Karpas-422 (cell line): Measurements from ENCODE around the gene CCDC61. TPM values are rescaled to one million over a fixed set of nuclear protein-coding genes. Genes with fewer than 3 reads are reported as not detected.

Experiments used
- DNase-seq: peaks from one replicate; pipeline ENCODE4 v3.0.0-alpha.2; 2015
- H2AFZ ChIP-seq: fragments of 200-600 bp; sonication (generic); 2 replicates; pipeline ENCODE4 v1.6.1; 2014; ENCODE audit warnings: antibody characterized with exemption, low read length, mixed read lengths
- H3K27ac ChIP-seq: fragments of 200-600 bp; sonication (generic); 2 replicates; pipeline ENCODE4 v1.5.1; 2014; ENCODE audit warnings: mild to moderate bottlenecking, low read length, moderate library complexity
- H3K27me3 ChIP-seq: fragments of 200-600 bp; sonication (generic); 2 replicates; pipeline ENCODE4 v1.6.1; 2014; ENCODE audit warnings: low read length, mixed read lengths
- H3K36me3 ChIP-seq: fragments of 200-600 bp; sonication (generic); 2 replicates; pipeline ENCODE4 v1.6.1; 2014; ENCODE audit warnings: low read length, mixed read lengths; ENCODE audit not compliant: insufficient read depth
- H3K4me1 ChIP-seq: fragments of 200-600 bp; sonication (generic); 2 replicates; pipeline ENCODE4 v1.6.1; 2014; ENCODE audit warnings: mild to moderate bottlenecking, low read length, mixed read lengths
- H3K4me2 ChIP-seq: fragments of 200-600 bp; sonication (generic); 2 replicates; pipeline ENCODE4 v1.6.1; 2014; ENCODE audit warnings: low read length, low read depth, mild to moderate bottlenecking; ENCODE audit not compliant: poor library complexity, severe bottlenecking
- H3K4me3 ChIP-seq: fragments of 200-600 bp; sonication (generic); 2 replicates; pipeline ENCODE4 v1.5.1; 2014; ENCODE audit warnings: mild to moderate bottlenecking, antibody characterized with exemption, low read length, mixed read lengths
- H3K79me2 ChIP-seq: fragments of 200-600 bp; sonication (generic); 2 replicates; pipeline ENCODE4 v1.6.1; 2014; ENCODE audit warnings: mild to moderate bottlenecking, low read length, mixed read lengths
- H3K9ac ChIP-seq: fragments of 200-600 bp; sonication (generic); 2 replicates; pipeline ENCODE4 v1.6.0; 2014; ENCODE audit warnings: low read length
- H3K9me2 ChIP-seq: fragments of 200-600 bp; sonication (generic), shearing (Covaris generic); replicated peaks from 2 replicates; pipeline ENCODE4 v1.6.0; 2014; ENCODE audit warnings: mild to moderate bottlenecking, low read length, moderate library complexity; ENCODE audit not compliant: insufficient read depth
- H3K9me3 ChIP-seq: fragments of 300-700, 200-600 bp; sonication (generic); 2 replicates; pipeline ENCODE4 v1.6.1; 2014; ENCODE audit warnings: low read length, mixed read lengths
- H4K20me1 ChIP-seq: fragments of 200-600 bp; sonication (generic); 2 replicates; pipeline ENCODE4 v1.6.1; 2014; ENCODE audit warnings: mild to moderate bottlenecking, antibody characterized with exemption, low read length, low read depth; ENCODE audit not compliant: insufficient read depth
- total RNA-seq: library from RNA; depleted of rRNA; stranded (reverse); fragments of >200 nt; shearing (Covaris generic); gene quantifications from 2 replicates; pipeline ENCODE4 v1.2.3, GENCODE V29; 2014; ENCODE audit warnings: low replicate concordance

CCDC61 gene
- total RNA-seq, 1 experiment from 2014 or later = 6.4 TPM

- Histone ChIP-seq H3K9me2 (no peaks in the 10 kb centered on the region), H3K79me2 (no peaks in the 10 kb centered on the region), H3K9me3 (no peaks in the 10 kb centered on the region), H3K4me1 (peaks cover 8% of the 10 kb centered on the region), H3K4me3 (no peak within 1 kb of the TSS), H3K4me2 (no peak within 1 kb of the TSS), H3K27me3 (no peaks in the 10 kb centered on the region), H3K27ac (no peak within 1 kb of the TSS), H2AFZ (no peak within 1 kb of the TSS), H4K20me1 (no peaks in the 10 kb centered on the region), H3K9ac (no peak within 1 kb of the TSS), H3K36me3 (peaks cover 8% of the 10 kb centered on the region)
- no peak for DNase-seq
These were observed 27.4 kb downstream of the CCDC61 start, which contains the start of gene PGLYRP1 for GRCh38 chr19:46022431-46023310. PGLYRP1 (minus strand) TSS chr19:46023053; CDS start chr19:46023021, 32 bp downstream.

DNA sequence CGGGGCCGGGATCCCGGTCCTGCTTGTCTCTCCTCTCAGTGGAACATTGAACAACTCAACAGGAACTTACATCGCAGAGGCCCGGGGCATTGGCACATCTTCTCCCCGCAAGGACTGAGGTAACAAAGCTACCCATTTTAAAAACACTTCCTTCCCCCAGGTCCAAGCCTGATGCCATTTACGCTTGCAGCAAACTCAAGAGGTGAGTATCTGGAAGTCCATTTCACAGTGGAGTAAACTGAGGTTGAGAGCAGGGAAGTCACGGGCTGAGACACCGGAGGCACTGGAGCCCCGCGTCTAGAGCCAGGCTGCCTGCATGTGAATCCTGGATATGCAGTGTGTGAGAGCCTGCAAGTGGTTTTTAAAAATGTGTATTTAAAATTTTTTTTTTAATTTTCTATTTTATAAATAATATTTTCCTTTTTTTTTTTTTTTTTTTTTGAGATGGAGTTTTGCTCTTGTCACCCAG lies 28.1 kb downstream of the CCDC61 start:
- no peak for DNase-seq
- H3K9me2 ChIP-seq = no peaks in the 10 kb centered on the region
- H3K4me2 ChIP-seq = no peak overlapping the region

GRCh38 chr19:46025835-46026234 lies 30.6 kb downstream of the CCDC61 start:
- Histone ChIP-seq H3K9me2 (no peaks in the 10 kb centered on the region), H3K36me3 (peaks cover 8% of the 10 kb centered on the region), H3K9me3 (no peaks in the 10 kb centered on the region)

More for the DNA sequence above, 28.1 kb downstream of the CCDC61 start:
- Histone ChIP-seq H2AFZ (no peak overlapping the region), H3K9ac (no peak overlapping the region), H3K9me3 (no peaks in the 10 kb centered on the region), H3K27me3 (no peaks in the 10 kb centered on the region), H3K27ac (no peak overlapping the region), H3K36me3 (peaks cover 8% of the 10 kb centered on the region), H4K20me1 (no peaks in the 10 kb centered on the region), H3K4me1 (peaks cover 8% of the 10 kb centered on the region), H3K4me3 (no peak overlapping the region), H3K79me2 (no peaks in the 10 kb centered on the region)

DNA sequence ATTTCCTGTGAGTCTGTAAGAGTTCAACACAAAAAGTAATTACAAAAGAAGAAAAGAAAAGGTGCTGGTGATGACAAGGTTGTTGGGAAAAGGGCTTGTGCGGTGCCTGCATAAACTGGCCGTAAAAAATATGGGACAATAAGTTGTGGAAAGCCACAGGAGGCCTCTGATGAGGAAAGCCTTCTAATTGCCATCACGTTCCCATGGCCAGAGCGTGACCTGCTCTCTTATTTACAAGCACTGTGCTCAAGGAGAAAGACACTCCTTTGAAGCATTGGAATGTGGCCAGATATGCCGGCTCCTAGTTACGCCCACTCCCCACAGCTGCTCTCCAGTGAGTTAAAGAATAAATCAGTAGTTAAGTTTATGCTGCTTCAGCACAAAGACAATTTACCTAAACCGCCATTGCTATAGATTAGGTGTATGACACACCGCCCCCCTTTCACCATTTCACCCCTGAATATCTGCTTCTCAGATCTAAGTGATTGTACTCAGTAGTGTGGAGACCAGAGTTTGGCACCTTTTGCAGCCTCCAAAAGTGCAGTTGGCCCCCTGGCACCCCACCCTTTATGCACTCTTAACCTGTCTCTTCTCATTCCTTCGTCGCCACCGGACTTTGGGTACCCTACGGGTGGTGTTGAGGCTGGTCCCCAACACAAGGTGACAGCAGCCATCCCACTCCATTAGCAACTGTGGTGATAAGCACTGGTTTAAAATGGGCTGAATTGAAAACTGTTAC lies 35.7 kb downstream of the CCDC61 start:
- Histone ChIP-seq H3K9me3 (no peaks in the 10 kb centered on the region), H3K27me3 (no peaks in the 10 kb centered on the region), H3K4me3 (no peak overlapping the region), H3K9me2 (no peaks in the 10 kb centered on the region), H4K20me1 (no peaks in the 10 kb centered on the region), H3K36me3 (peaks cover 6% of the 10 kb centered on the region), H3K4me1 (peaks cover 8% of the 10 kb centered on the region), H2AFZ (no peak overlapping the region), H3K79me2 (no peaks in the 10 kb centered on the region), H3K9ac (no peak overlapping the region), H3K4me2 (no peak overlapping the region), H3K27ac (no peak overlapping the region)
- no peak for DNase-seq

More at GRCh38 chr19:46025835-46026234, 30.6 kb downstream of the CCDC61 start:
- Histone ChIP-seq H3K4me1 (peaks cover 8% of the 10 kb centered on the region), H3K79me2 (no peaks in the 10 kb centered on the region), H3K4me2 (no peak overlapping the region), H3K27ac (no peak overlapping the region), H4K20me1 (no peaks in the 10 kb centered on the region), H3K27me3 (no peaks in the 10 kb centered on the region), H3K9ac (no peak overlapping the region), H3K4me3 (no peak overlapping the region), H2AFZ (no peak overlapping the region)
- DNase-seq = no peak

- Histone ChIP-seq H3K4me2 (no peak overlapping the region), H3K79me2 (no peaks in the 10 kb centered on the region), H3K9me2 (no peaks in the 10 kb centered on the region), H3K27ac (no peak overlapping the region), H2AFZ (no peak overlapping the region), H3K4me1 (peaks cover 1% of the 10 kb centered on the region), H3K36me3 (no peaks in the 10 kb centered on the region), H3K9me3 (no peaks in the 10 kb centered on the region), H3K4me3 (no peak overlapping the region), H3K27me3 (no peaks in the 10 kb centered on the region), H4K20me1 (no peaks in the 10 kb centered on the region), H3K9ac (no peak overlapping the region)
- no peak for DNase-seq
These were observed 36.7 kb downstream of the CCDC61 start for GRCh38 chr19:46031781-46032596.

DNA sequence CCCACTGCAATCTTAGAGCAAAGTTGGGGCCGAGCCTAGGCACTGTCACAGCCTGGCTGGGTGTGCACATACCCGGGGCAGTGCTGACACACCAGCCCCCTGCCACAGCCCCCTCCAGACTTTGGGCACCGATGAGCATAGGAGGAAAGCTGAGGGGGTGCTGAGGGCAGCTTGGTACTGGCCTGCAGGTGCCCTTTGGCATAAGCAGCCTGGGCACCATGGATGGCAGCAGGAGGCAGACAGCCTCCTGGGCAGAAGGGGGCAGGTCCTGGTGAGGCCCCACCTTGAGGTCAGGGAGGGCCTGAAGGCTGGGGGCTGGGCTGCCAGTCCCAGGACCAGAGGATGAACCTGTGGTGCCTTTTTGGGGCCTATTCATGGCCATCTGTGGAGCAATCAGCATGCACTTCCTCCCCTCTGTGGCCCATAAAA lies 37.3 kb downstream of the CCDC61 start:
- Histone ChIP-seq H3K4me2 (no peak overlapping the region), H4K20me1 (no peaks in the 10 kb centered on the region), H2AFZ (no peak overlapping the region), H3K36me3 (no peaks in the 10 kb centered on the region), H3K9ac (no peak overlapping the region), H3K27ac (no peak overlapping the region), H3K79me2 (no peaks in the 10 kb centered on the region), H3K27me3 (no peaks in the 10 kb centered on the region), H3K9me2 (no peaks in the 10 kb centered on the region), H3K9me3 (no peaks in the 10 kb centered on the region), H3K4me3 (no peak overlapping the region), H3K4me1 (no peaks in the 10 kb centered on the region)
- DNase-seq = no peak

DNA sequence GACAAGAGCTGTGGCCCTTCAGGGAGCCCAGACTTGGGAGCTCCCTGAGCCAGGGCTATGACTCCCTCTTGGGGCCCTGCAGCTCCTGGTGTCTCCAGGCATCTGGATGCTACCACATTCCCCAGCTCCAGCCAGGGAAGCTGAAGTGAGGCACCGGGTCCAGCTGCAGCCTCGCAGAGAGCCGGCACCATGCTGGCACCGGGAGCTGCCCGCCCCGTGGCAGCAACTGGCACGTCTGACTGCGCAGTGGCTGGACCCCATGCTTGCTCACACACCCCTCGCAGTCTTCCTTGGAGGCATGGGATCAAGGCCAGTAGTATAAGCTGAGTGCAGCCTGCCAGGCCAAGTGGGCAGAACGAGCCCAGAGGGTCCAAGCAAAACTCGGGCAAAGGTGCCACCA lies 38.1 kb downstream of the CCDC61 start:
- Histone ChIP-seq H3K4me2 (no peak overlapping the region), H3K9me3 (no peaks in the 10 kb centered on the region), H3K4me1 (no peaks in the 10 kb centered on the region), H3K27me3 (no peaks in the 10 kb centered on the region), H4K20me1 (no peaks in the 10 kb centered on the region), H3K27ac (no peak overlapping the region), H3K36me3 (no peaks in the 10 kb centered on the region), H3K79me2 (no peaks in the 10 kb centered on the region), H3K9me2 (no peaks in the 10 kb centered on the region), H3K9ac (no peak overlapping the region), H3K4me3 (no peak overlapping the region), H2AFZ (no peak overlapping the region)
- no peak for DNase-seq
